ENCODE results near the gene B3GALT6.

B3GALT6 gene

DNA sequence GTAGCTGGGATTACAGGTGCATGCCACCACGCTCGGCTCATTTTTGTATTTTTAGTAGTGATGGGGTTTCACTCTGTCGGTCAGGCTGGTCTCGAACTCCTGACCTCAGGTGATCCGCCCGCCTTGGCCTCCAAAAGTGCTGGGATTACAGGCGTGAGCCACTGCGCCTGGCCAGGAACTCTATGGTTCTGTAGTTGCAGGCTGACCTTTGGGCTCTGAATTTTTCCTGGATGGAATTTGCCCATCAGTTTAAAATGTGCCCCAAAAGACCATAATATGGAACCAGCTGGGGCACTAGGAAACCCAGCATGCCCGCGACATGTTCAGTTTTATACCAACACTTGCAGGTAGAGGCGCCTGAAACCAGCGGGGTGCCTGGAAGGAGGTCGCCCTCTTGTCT is 46.6 kb downstream of the B3GALT6 start:
- no peaks in the 10 kb centered on the region for H3K36me3 ChIP-seq (ENCODE audit: control insufficient read depth, insufficient read depth, low read length)
- no peak overlapping the region for H3K4me3 ChIP-seq (ENCODE audit: insufficient read depth, low read depth, low read length, poor library complexity, severe bottlenecking)
- H3K9me3 ChIP-seq (ENCODE audit: control insufficient read depth, low read length), result no peaks in the 10 kb centered on the region
- no peak for DNase-seq
- H3K4me1 ChIP-seq (ENCODE audit: control insufficient read depth, insufficient read depth, low read length, poor library complexity, severe bottlenecking), result peaks cover 5% of the 10 kb centered on the region
- no peaks in the 10 kb centered on the region for H3K27me3 ChIP-seq (replicated peaks; ENCODE audit: control insufficient read depth, insufficient read depth, low read length, poor library complexity, severe bottlenecking)
- H3K27ac ChIP-seq (ENCODE audit: insufficient read depth, low read length, poor library complexity, severe bottlenecking), result no peak overlapping the region

- Histone ChIP-seq H3K27me3 (replicated peaks; ENCODE audit: control insufficient read depth, insufficient read depth, low read length, poor library complexity, severe bottlenecking) (no peaks in the 10 kb centered on the region), H3K27ac (ENCODE audit: insufficient read depth, low read length, poor library complexity, severe bottlenecking) (no peak overlapping the region), H3K4me3 (ENCODE audit: insufficient read depth, low read depth, low read length, poor library complexity, severe bottlenecking) (no peak overlapping the region), H3K36me3 (ENCODE audit: control insufficient read depth, insufficient read depth, low read length) (no peaks in the 10 kb centered on the region), H3K4me1 (ENCODE audit: control insufficient read depth, insufficient read depth, low read length, poor library complexity, severe bottlenecking) (peaks cover 4% of the 10 kb centered on the region), H3K9me3 (ENCODE audit: control insufficient read depth, low read length) (no peaks in the 10 kb centered on the region)
- no peak for DNase-seq
Measured at GRCh38 chr1:1279028-1279427, 47.0 kb downstream of the B3GALT6 start.

DNA sequence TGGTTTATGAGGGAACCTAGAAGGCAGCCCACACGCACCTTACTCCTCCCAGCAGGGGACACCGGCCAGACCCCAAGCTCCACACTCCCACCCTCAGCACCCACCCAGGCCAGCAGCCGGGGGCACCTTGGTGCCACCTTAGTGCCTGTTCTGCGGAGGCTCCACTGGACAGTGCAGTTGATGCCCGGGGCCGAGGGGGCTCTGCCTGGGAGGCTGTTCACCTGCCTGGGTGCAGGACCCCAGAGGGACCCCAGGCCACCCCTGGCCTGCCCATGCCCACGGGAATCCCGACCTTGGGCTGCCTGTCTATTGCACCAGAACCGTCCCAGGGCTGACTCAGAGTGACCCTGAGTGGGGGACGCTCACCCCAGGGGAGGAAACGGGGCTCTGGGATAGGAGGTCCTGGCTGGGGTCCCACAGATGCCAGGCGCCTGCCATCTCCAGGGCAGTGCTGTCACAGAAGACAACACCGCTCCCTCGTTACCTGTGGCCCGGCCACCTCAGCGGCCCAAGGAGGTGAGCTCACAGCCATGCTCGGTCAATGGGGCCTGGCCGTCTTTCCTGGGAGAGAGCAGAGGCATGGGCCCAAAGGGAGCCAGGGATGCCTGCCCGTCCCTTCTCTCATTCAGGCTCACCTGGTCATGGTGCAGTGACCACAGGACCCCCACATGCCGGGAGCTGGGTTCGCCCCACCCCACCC is 48.9 kb downstream of the B3GALT6 start:
- Histone ChIP-seq H3K36me3 (ENCODE audit: control insufficient read depth, insufficient read depth, low read length) (no peaks in the 10 kb centered on the region), H3K27ac (ENCODE audit: insufficient read depth, low read length, poor library complexity, severe bottlenecking) (no peak overlapping the region), H3K27me3 (replicated peaks; ENCODE audit: control insufficient read depth, insufficient read depth, low read length, poor library complexity, severe bottlenecking) (no peaks in the 10 kb centered on the region), H3K4me1 (ENCODE audit: control insufficient read depth, insufficient read depth, low read length, poor library complexity, severe bottlenecking) (no peaks in the 10 kb centered on the region), H3K4me3 (ENCODE audit: insufficient read depth, low read depth, low read length, poor library complexity, severe bottlenecking) (no peak overlapping the region), H3K9me3 (ENCODE audit: control insufficient read depth, low read length) (no peaks in the 10 kb centered on the region)
- no peak for DNase-seq

DNA sequence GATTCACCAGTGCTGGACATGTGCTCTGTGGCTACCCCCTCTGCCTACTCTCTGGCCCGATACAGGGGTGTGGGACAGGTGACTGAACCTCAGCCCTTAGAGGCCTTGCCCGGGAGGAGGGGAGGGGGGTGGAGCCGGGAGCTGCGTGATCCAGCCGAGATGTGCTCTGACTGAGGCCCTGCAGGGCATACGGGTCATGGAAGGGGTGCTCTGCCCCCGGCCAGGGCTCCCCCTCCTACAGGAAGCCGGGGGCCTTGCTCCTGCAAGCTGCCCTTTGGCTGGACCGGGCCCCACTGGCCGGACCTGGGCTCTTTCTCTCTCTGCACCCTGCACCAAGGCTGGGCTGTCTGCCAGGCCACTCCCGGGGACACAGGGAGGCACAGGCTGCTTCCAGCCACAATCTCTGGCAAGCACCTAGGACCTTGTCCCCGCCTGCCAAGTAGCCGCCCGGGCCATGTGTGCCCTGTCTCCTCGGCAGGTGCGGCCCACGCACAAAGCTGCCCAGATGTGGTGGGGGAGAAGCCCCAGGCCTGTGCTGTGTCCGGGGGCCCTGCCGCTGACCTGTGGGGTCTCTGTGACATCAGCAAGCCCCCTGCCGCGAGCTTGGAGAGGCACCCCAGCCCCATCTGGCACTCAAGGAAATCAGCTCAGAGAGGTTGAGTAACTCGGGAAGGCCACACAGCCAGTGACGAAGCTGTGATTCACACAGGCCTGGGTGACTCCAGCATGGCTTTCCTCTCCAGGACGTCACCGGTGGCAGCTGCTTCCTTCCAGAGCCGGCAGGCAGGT is 49.7 kb downstream of the B3GALT6 start:
- H3K4me1 ChIP-seq (ENCODE audit: control insufficient read depth, insufficient read depth, low read length, poor library complexity, severe bottlenecking), result no peaks in the 10 kb centered on the region
- no peaks in the 10 kb centered on the region for H3K36me3 ChIP-seq (ENCODE audit: control insufficient read depth, insufficient read depth, low read length)
- H3K27ac ChIP-seq (ENCODE audit: insufficient read depth, low read length, poor library complexity, severe bottlenecking), result no peak overlapping the region
- DNase-seq, result no peak
- H3K9me3 ChIP-seq (ENCODE audit: control insufficient read depth, low read length), result no peaks in the 10 kb centered on the region
- no peak overlapping the region for H3K4me3 ChIP-seq (ENCODE audit: insufficient read depth, low read depth, low read length, poor library complexity, severe bottlenecking)
- H3K27me3 ChIP-seq (replicated peaks; ENCODE audit: control insufficient read depth, insufficient read depth, low read length, poor library complexity, severe bottlenecking), result no peaks in the 10 kb centered on the region

DNA sequence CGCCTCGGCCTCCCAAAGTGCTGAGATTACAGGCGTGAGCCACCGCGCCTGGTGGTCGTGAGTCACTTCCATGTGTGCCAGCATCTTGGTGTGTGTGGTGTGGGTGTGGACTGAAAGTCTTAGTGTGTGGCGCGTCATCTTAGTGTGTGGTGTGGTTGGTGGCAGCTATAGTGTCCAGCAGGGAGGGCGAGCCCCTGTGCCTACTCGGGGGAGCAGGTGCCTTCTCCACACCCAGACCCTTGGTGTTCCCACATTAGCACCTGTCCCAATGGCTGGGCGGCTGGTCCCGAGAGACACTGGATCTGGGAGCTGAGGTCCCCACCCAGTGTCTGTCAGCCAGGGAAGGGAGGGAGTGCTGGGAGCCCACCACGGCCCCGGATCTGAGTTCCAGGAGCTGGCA is 51.0 kb downstream of the B3GALT6 start:
- Histone ChIP-seq H3K27me3 (replicated peaks; ENCODE audit: control insufficient read depth, insufficient read depth, low read length, poor library complexity, severe bottlenecking) (no peaks in the 10 kb centered on the region), H3K4me1 (ENCODE audit: control insufficient read depth, insufficient read depth, low read length, poor library complexity, severe bottlenecking) (no peaks in the 10 kb centered on the region), H3K4me3 (ENCODE audit: insufficient read depth, low read depth, low read length, poor library complexity, severe bottlenecking) (no peak overlapping the region), H3K27ac (ENCODE audit: insufficient read depth, low read length, poor library complexity, severe bottlenecking) (no peak overlapping the region), H3K9me3 (ENCODE audit: control insufficient read depth, low read length) (no peaks in the 10 kb centered on the region), H3K36me3 (ENCODE audit: control insufficient read depth, insufficient read depth, low read length) (no peaks in the 10 kb centered on the region)
- no peak for DNase-seq

- Histone ChIP-seq H3K4me1 (ENCODE audit: control insufficient read depth, insufficient read depth, low read length, poor library complexity, severe bottlenecking) (no peaks in the 10 kb centered on the region), H3K27ac (ENCODE audit: insufficient read depth, low read length, poor library complexity, severe bottlenecking) (no peak overlapping the region), H3K4me3 (ENCODE audit: insufficient read depth, low read depth, low read length, poor library complexity, severe bottlenecking) (no peak overlapping the region), H3K36me3 (ENCODE audit: control insufficient read depth, insufficient read depth, low read length) (no peaks in the 10 kb centered on the region), H3K9me3 (ENCODE audit: control insufficient read depth, low read length) (no peaks in the 10 kb centered on the region), H3K27me3 (replicated peaks; ENCODE audit: control insufficient read depth, insufficient read depth, low read length, poor library complexity, severe bottlenecking) (no peaks in the 10 kb centered on the region)
- DNase-seq, result no peak
Measured at GRCh38 chr1:1283821-1284220, 51.8 kb downstream of the B3GALT6 start.
